ENCODE measurements around the gene MYB.
A peak's percentile ranks its signal among the peaks of the same experiment; 100 is the strongest.
"Not testable (repeated sequence)": the region's sequence is repeated elsewhere in the genome, so short reads cannot be mapped to it uniquely, and the experiment has no call there.

MYB gene

DNA sequence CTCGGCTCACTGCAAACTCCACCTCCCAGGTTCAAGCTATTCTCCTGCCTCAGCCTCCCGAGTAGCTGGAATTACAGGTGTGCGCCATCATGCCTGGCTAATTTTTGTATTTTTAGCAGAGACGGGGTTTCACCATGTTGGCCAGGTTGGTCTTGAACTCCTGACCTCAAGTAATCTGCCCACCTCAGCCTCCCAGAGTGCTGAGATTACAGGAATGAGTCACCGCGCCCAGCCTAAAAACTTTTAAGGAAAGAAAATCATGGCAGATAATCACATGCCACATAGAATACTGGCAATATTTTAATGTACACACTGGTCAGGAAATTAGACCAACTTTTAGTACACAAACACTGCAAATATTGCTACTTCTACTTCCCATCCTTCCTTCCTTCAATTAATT, 16.7 kb upstream of the MYB start:
- not testable (repeated sequence) for DNase-seq

GRCh38 chr6:135165031-135165430, 16.1 kb upstream of the MYB start:
- DNase-seq = no peak

DNA sequence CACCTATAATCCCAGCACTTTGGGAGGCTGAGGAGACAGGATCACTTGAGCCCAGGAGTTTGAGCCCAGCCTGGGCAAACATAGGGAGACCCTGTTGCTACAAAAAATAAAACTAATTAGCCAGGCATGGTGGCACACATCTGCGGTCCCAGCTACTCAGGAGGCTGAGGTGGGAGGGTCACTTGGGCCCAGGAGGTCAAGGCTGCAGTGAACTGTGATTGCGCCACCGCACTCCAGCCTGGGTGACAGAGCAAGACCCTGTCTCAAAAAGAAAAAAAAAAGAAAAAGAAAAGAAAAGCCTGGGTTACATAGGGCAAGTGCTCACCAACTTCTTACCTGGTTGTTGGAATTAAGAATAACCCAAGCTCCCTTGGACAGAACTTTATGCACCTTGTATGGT, 14.6 kb upstream of the MYB start:
- DNase-seq = no peak

- no peak for DNase-seq
These were observed 13.5 kb upstream of the MYB start for GRCh38 chr6:135167617-135168016.

GRCh38 chr6:135168766-135169165, 12.3 kb upstream of the MYB start:
- DNase-seq = no peak

DNA sequence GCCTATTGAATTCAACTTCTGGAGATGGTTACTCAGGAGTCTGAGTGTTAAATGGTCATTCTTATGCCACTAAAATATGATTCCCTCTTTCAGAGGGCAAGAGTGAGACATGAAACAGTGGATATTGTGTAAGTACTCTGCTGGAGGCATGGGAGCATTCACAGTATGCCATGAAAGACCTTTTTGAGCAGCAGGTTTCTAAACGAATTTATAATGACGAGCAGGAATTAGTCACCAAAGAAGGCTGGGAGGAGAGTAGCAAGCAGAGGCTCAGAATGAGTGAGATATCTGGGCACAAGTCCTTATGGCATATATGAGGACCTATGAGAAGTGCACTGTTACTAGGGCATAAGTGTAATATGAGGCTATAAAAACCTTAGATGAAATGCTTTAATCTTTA, 10.9 kb upstream of the MYB start:
- DNase-seq = no peak

DNA sequence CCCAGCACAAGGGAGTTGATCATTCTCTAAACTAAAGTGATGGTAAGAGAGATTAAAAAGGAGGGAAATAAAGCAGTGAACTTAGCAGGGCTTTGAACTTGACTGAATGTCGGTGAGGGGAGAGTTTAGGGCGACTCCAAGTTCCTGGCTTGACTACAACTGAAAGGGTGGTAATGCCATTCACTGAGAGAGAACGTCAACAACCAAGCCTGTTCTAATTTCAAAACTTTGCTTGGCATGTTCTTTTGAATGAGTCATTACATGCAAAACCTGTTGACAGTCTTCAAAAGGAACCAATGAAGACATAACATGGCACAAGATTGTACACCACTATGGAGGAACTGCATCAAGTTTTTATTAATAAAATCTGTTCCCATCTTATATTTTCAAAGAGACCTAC, 10.3 kb upstream of the MYB start:
- no peak for DNase-seq

DNA sequence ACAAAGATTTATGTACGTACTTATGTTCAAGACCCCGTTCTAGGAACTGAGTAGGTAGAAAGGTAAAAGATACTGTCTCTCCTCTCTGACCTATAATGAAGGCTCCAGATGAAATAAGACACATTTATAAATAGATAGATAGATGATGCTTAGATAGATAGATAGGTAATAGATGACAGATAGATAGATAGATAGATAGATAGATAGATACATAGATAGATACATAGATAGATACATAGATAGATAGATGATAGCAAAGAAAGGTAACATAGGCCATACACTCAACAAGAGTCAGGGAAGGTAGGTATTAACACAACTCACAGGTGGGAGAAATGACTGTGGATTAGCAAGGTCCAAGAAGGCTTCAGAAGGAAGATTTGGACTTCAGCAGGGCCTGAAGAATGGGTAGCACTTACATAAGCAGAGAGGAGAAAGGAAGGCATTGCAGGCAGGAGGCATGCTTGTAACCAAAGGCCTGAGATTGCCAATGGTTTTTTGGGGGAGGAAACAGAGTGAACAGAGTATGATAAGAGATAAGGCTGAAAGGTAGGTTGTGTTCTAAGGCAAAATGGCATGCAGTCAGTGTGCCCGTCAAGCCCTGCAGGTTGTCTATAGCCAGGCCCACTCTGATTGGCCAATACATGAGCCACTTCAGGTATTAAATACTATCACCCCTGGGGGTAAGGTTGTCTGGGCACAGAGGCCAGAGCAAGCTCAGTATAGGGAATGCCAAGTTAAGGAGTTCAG, 7.7 kb upstream of the MYB start:
- no peak for DNase-seq

GRCh38 chr6:135173989-135174484, 7.1 kb upstream of the MYB start:
- no peak for DNase-seq

DNA sequence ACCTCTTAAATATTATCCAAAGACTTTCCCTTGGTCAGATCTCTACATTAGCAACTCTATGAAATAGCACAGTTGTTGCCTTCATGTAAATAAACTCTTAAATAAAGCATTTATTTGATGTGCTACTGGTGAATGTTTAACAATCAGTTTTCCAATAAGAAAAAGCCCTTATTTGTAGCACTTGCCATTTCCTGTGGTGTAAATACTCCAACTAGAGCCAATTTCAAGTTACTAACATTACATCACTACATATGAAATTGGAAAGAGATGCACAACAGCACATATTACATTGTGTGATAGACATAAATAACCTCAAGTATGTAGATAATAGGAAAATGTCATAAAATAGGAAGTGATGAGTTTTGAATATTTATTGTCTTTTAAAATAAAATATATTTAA, 5.0 kb upstream of the MYB start:
- no peak for DNase-seq

DNA sequence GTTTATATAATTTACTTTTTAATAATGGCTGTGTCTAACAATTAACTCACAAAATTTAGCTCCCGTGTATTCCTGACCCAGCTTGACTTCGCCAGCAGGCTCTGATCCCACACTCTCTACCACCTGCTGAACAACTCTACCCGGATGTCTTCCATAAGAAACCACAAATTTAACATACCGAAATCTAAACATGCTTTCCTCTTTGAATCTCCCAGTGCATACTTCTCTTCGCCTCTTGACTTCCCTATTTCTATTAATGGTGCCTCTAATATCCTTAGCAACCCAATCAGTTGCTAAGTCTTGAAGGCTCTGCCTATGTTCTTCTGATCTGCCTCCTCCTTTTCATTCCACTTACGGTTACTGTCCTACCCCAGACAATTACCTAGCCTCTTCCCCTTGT, 4.6 kb upstream of the MYB start:
- no peak for DNase-seq

- no peak for DNase-seq
These were observed 1.7 kb upstream of the MYB start for GRCh38 chr6:135179372-135179771.

DNA sequence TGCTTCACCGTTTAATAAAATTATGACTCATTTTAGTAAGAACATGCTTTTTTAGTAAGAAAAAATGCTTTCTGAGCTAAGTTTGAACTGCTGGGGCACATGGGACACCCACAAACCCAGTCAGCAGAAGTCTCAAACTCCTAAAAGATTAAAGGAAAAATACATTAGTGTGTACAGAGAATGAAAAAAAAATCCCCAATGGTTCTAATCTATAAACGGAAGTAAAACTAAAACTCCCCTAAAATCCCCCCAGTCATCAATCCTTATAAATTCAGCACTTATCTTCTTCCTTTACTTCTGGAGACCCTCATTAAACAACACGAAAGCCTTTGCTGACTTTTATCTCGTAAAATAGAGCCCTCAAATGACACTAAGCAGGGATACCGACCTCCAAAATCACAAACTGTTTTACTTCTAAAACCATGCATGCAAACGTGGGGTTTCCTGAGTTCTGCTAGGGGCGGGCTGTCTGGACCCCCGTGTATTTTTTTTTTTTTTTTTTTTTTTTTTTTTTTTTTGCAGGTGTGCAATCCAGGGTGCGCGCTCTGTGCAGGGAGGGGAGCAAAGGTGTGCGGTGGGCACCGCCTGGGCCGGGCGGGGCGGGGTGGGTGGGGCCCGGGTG, 1.1 kb upstream of the MYB start:
- peak; percentile 16 for DNase-seq

DNA sequence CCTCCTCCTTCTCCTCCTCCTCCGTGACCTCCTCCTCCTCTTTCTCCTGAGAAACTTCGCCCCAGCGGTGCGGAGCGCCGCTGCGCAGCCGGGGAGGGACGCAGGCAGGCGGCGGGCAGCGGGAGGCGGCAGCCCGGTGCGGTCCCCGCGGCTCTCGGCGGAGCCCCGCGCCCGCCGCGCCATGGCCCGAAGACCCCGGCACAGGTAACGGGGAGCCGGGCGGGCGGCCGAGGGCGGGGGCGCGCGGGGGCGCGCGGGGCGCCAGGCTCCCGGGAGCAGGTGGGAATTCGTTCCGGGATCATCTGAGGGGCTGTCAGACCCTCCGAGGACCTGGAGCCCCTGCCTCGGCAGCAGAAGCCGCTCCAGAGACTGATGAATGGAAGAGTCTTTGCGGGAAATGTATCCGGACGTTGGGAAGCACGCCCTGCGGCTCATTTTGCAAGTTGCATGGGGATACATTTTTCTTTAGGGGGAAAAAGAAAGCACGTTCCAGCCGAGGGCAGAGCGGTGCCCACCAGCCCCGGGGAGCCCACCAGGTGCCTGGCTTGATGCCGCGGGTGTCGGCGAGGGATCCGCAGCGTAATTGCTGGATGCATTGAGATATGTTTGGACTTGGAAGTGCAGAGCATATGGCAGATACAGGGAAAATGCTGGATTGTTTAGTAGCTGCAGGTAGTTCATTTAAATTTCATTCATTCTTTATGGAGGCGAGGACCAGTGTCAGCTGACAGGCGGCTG, 394 bp downstream of the MYB start:
- DNase-seq = peak; percentile 23

DNA sequence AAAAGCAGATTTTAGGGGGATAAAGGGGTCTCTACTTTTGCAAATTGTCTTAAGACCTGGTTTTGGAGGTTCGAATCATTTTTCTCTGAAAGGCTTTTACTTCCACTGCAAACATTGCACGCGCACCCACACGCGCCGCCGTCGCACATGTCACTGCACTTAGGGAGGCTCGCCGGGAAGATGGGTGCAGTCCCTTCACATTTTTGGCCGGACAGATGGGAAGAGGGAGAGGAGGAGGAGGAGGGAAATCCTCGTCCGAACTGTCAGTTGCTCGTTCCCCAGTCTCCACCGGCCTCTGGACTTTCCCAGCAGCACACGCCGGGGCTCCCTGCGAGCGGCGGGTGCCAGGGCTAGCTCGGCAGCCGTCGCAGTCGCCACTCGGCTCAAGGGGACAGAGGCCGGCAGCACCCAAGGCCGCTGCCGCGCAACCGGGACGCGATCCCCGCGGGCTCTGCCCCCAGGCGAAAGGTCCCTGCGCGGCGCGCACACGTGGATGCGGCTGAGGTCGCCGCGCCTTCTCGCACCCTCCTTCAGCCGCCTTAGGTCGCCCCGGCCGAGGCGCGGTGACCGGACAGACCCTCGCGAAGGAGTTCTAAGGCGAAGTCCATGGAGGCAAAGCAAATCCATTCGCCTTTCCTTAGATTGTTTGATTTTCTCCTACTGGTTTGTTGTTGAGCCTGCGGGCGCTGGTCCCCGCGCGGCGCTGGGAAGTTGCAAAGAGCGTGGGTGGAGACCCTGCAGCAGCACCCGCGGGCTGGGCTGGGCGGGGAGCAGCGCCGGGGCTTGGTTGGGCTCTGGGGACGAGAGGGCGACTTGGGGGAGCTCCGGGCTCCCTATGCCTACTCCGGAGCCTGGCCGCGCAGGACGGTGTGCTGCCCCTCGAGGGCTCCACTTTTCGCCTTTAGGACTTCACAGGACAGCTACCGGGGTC, 1.2 kb downstream of the MYB start:
- DNase-seq = peak; percentile 54

- DNase-seq = peak; percentile 78
These were observed 2.0 kb downstream of the MYB start for GRCh38 chr6:135183002-135183531.

DNA sequence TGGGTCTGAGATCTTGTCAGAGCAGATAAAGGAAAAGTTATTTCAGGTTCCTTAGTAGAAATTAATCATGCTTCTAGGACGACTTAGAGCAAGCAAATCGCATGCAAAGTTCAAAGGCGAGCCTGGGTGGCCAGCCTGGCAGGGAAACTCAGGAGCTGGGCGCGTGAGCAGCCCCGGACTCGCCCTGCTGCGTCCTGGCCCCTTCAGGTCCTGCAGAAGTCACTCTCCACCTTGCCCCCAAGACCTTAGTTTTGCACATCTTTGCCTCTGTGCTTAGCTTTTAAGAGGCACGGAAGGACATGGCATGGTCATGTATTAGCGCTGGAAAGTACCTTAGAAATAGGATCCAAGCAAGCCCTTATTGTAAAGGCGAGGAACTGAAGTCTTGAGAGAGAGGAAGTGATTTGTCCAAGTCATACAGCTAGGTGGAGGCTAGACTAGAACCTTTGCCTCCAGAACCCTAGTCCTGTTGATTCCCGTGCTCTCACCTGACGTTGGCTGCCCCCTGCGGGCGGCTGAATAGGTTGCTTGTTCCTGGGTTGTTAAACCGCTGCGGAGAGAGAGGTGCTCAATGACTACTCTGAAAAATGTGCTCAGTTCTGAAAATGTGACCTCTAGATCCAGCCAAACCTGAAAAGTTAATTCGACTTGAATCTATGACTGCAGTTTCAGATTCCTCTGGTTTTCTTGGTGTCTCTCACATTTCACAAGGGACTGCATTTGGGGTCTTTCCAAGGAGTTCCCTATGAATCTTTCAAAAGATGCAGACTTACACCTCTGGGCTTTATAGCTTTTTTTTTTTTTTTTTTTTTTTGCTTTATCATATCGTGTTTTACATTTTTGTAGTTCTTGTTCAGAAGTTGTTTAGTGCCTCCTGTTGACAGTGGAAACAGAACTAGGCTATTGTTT, 2.7 kb downstream of the MYB start:
- peak; percentile 79 for DNase-seq

GRCh38 chr6:135185483-135185882, 4.4 kb downstream of the MYB start:
- no peak for DNase-seq

DNA sequence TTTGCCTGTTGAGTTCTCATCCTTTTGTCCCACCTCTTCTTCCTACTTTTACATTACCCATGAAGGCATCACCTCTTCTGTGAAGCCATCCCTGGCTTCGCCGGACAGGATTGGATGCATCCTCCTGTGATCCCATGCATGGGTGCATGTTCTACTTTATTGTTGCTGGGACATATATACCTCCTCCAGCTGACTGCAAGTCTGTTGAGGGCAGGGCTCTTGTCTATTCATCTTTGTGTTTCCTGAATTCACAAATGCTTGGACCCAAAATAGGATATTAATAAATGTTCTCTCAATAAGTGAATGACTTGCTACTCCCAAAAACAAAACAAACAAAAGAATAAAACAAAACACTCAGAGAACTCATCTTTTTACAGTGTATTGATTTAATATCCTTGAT, 5.1 kb downstream of the MYB start:
- DNase-seq = no peak

DNA sequence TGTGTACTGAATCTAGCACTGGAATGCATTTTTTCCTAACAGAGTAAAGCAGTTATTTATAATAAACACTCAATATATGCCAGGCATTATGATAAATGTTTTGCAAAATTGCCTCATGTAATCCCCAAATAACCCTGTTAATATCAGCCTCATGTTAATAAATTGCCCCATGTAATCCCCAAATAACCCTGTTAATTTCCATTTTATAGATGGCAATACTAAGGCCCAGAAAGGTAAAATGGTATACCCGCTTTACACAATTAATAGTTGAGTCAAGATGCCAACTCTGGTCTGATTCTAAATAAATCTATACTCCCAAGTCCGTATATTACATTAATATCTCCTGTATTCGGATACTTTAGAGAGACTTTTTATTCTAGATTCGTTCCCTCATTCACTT, 6.3 kb downstream of the MYB start:
- no peak for DNase-seq

DNA sequence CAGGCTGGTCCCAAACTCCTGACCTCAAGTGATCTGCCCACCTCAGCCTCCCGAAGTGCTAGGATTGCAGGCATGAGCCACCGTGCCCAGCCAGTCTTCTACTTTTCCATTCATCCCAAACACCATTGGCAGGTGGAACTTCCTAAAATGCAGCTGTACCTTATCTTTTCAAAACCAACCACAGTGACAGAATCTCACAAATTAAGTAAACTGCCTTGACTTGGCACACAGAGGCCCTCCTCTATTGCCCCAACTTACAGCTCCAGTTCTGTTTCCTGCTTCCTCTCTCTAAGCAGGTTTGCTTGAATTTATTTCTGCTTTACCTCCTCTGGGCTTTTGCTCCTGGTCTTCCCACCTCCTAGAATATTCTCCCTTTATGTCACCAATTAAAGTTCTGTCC, 7.6 kb downstream of the MYB start:
- DNase-seq = no peak

DNA sequence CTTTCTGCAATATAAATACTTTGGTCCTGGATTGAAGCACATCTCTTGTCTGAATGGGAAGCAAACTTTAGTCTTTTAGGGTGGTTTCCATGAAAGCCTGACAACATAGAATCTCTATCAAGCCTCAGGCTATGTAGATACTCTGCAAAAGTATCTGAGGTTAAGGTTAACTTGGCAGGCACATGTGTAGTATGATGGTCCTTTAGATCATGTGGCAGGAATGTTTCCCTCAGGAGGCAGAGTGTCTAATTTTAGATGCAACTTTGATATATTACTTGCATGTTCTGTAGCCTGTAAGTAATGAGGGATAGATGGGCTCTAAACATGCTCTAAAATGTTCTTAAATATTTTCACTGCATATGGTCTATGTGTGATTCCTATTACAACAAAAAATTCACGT, 8.2 kb downstream of the MYB start:
- DNase-seq = no peak

Data from stimulated activated CD4-positive, alpha-beta T cell treated with anti-CD3 and anti-CD28 coated beads, Interleukin-4, amount 100 ng/mL, for 1 hour (primary cell).